ENCODE results near the gene ELMOD1.

ELMOD1 gene

DNA sequence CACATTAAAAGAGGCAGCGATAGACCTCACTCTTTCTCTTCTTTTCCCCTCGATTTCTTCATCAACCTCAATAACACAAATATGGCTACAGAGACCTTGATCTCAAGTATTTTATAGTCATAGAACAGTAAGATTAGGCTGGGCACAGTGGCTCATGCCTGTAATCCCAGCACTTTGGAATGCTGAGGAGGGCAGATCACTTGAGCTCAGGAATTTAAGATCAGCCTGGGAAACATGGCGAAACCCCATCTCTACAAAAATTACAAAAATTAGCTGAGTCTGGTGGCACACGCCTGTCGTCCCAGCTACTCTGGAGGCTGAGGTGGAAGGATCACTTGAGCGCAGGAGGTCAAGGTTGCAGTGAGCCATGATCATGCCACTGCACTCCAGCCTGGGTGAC is 106.3 kb downstream of the ELMOD1 start:
- Histone ChIP-seq H3K27me3 (ENCODE audit: low read depth, low read length) (no peaks in the 10 kb centered on the region), H3K9me3 (ENCODE audit: control insufficient read depth in 1 of 2, low read length in 2 of 2) (no peaks in the 10 kb centered on the region), H3K4me3 (ENCODE audit: low read depth in 1 of 2, low read length in 2 of 2) (no peak overlapping the region), H3K27ac (ENCODE audit: low read length) (no peak overlapping the region), H3K36me3 (ENCODE audit: control insufficient read depth in 1 of 2, insufficient read depth in 2 of 2, low read length in 2 of 2) (no peaks in the 10 kb centered on the region), H3K4me1 (ENCODE audit: control insufficient read depth in 1 of 2, insufficient read depth in 2 of 2, low read length in 2 of 2) (no peaks in the 10 kb centered on the region)

DNA sequence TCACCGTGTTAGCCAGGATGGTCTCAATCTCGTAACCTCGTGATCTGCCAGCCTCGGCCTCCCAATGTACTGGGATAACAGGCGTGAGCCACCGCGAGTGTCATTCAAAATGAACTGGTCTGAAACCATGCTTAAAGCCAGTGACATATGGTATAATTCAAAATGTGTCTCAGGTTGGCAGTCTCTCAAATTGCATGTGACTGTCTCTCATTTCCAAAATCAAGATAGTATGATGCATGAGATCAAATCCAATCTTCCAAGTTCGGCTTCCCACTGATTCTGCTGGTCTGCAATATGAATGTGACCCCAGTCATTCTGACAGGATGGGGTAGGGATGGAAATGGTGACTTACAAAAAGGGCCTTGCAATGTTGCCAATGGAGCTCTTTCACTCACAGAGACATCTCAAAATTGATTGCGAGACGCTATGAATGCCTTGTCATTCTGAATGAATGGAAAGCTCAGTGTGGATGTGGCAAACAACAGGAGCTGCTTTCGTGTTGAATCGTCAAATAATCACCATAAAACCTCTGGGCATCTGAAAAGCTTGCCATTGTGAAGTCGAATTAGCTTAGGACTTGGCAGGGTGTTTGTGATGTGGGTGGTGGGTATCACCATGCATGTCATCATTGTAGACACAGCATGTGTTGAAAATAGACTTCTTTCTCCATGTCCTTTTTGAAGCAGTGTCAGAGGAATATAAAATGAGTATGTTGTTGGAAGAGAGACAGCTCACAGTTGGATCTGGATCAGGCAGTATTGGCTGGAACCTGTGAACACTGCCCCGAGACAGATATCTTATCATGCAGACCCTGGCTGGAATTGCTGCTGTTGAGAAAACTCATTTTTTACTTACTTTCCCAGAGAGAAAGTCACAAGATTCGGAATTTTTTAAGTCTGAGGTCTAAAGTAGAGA is 108.7 kb downstream of the ELMOD1 start:
- H3K27me3 ChIP-seq (ENCODE audit: low read depth, low read length): no peaks in the 10 kb centered on the region
- no peak overlapping the region for H3K27ac ChIP-seq (ENCODE audit: low read length)
- H3K4me1 ChIP-seq (ENCODE audit: control insufficient read depth in 1 of 2, insufficient read depth in 2 of 2, low read length in 2 of 2): no peaks in the 10 kb centered on the region
- no peaks in the 10 kb centered on the region for H3K36me3 ChIP-seq (ENCODE audit: control insufficient read depth in 1 of 2, insufficient read depth in 2 of 2, low read length in 2 of 2)
- no peaks in the 10 kb centered on the region for H3K9me3 ChIP-seq (ENCODE audit: control insufficient read depth in 1 of 2, low read length in 2 of 2)
- no peak overlapping the region for H3K4me3 ChIP-seq (ENCODE audit: low read depth in 1 of 2, low read length in 2 of 2)

- Histone ChIP-seq H3K4me3 (ENCODE audit: low read depth in 1 of 2, low read length in 2 of 2) (no peak overlapping the region), H3K27ac (ENCODE audit: low read length) (no peak overlapping the region), H3K27me3 (ENCODE audit: low read depth, low read length) (no peaks in the 10 kb centered on the region), H3K36me3 (ENCODE audit: control insufficient read depth in 1 of 2, insufficient read depth in 2 of 2, low read length in 2 of 2) (no peaks in the 10 kb centered on the region), H3K4me1 (ENCODE audit: control insufficient read depth in 1 of 2, insufficient read depth in 2 of 2, low read length in 2 of 2) (no peaks in the 10 kb centered on the region), H3K9me3 (ENCODE audit: control insufficient read depth in 1 of 2, low read length in 2 of 2) (no peaks in the 10 kb centered on the region)
Observed at GRCh38 chr11:107702109-107702660, 111.2 kb downstream of the ELMOD1 start.

- H3K4me1 ChIP-seq (ENCODE audit: control insufficient read depth in 1 of 2, insufficient read depth in 2 of 2, low read length in 2 of 2): no peaks in the 10 kb centered on the region
- H3K27me3 ChIP-seq (ENCODE audit: low read depth, low read length): no peaks in the 10 kb centered on the region
- H3K27ac ChIP-seq (ENCODE audit: low read length): no peak overlapping the region
- H3K4me3 ChIP-seq (ENCODE audit: low read depth in 1 of 2, low read length in 2 of 2): no peak overlapping the region
- no peaks in the 10 kb centered on the region for H3K36me3 ChIP-seq (ENCODE audit: control insufficient read depth in 1 of 2, insufficient read depth in 2 of 2, low read length in 2 of 2)
- H3K9me3 ChIP-seq (ENCODE audit: control insufficient read depth in 1 of 2, low read length in 2 of 2): no peaks in the 10 kb centered on the region
Observed at GRCh38 chr11:107702723-107703122, 111.8 kb downstream of the ELMOD1 start.

- no peaks in the 10 kb centered on the region for H3K36me3 ChIP-seq (ENCODE audit: control insufficient read depth in 1 of 2, insufficient read depth in 2 of 2, low read length in 2 of 2)
- no peak overlapping the region for H3K27ac ChIP-seq (ENCODE audit: low read length)
- no peak overlapping the region for H3K4me3 ChIP-seq (ENCODE audit: low read depth in 1 of 2, low read length in 2 of 2)
- H3K4me1 ChIP-seq (ENCODE audit: control insufficient read depth in 1 of 2, insufficient read depth in 2 of 2, low read length in 2 of 2): no peaks in the 10 kb centered on the region
- H3K9me3 ChIP-seq (ENCODE audit: control insufficient read depth in 1 of 2, low read length in 2 of 2): no peaks in the 10 kb centered on the region
- H3K27me3 ChIP-seq (ENCODE audit: low read depth, low read length): no peaks in the 10 kb centered on the region
Observed at GRCh38 chr11:107704451-107704850, 113.5 kb downstream of the ELMOD1 start.

DNA sequence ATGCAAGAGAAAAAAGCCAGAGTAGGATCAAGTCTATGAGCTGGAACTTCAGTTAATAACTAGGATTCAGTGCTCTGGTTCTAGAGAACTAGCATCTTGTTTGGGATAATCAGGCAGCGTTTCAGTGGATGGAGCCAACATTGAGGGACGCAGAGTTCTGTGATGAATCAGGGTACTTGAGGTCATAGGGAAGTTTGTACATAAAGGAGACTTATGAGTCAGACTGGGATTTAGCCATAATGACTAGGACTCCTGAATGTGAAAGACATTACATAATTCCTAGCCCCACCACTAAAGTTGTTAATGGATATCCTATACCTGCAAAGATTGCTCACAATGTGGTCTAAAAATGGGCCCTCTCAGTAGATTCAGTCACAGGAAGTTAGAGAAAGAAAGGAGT is 114.1 kb downstream of the ELMOD1 start:
- no peak overlapping the region for H3K4me3 ChIP-seq (ENCODE audit: low read depth in 1 of 2, low read length in 2 of 2)
- H3K27ac ChIP-seq (ENCODE audit: low read length): no peak overlapping the region

DNA sequence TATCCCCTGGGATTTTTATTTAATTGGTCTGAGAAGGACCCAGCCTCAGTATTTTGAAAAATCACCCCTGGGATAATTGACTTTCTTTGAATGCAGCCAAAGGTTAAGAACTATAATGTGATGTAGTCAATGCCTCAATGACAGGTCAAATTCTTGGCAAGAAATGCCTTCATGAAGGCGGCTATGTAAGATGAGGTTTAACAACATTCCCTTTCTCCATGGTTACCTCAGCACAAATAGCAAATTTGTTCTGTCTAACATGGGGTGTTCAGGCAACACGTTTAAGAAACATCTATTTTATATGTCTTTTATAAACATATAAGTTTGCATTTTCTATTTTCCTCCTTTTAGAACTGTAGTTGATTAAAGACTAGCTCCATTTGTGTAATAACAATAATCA is 115.6 kb downstream of the ELMOD1 start:
- no peaks in the 10 kb centered on the region for H3K27me3 ChIP-seq (ENCODE audit: low read depth, low read length)
- H3K4me1 ChIP-seq (ENCODE audit: control insufficient read depth in 1 of 2, insufficient read depth in 2 of 2, low read length in 2 of 2): no peaks in the 10 kb centered on the region
- H3K9me3 ChIP-seq (ENCODE audit: control insufficient read depth in 1 of 2, low read length in 2 of 2): no peaks in the 10 kb centered on the region
- no peak overlapping the region for H3K27ac ChIP-seq (ENCODE audit: low read length)
- H3K36me3 ChIP-seq (ENCODE audit: control insufficient read depth in 1 of 2, insufficient read depth in 2 of 2, low read length in 2 of 2): no peaks in the 10 kb centered on the region
- no peak overlapping the region for H3K4me3 ChIP-seq (ENCODE audit: low read depth in 1 of 2, low read length in 2 of 2)

More for the DNA sequence above, 114.1 kb downstream of the ELMOD1 start:
- Histone ChIP-seq H3K27me3 (ENCODE audit: low read depth, low read length) (no peaks in the 10 kb centered on the region), H3K9me3 (ENCODE audit: control insufficient read depth in 1 of 2, low read length in 2 of 2) (no peaks in the 10 kb centered on the region), H3K4me1 (ENCODE audit: control insufficient read depth in 1 of 2, insufficient read depth in 2 of 2, low read length in 2 of 2) (no peaks in the 10 kb centered on the region), H3K36me3 (ENCODE audit: control insufficient read depth in 1 of 2, insufficient read depth in 2 of 2, low read length in 2 of 2) (no peaks in the 10 kb centered on the region)

DNA sequence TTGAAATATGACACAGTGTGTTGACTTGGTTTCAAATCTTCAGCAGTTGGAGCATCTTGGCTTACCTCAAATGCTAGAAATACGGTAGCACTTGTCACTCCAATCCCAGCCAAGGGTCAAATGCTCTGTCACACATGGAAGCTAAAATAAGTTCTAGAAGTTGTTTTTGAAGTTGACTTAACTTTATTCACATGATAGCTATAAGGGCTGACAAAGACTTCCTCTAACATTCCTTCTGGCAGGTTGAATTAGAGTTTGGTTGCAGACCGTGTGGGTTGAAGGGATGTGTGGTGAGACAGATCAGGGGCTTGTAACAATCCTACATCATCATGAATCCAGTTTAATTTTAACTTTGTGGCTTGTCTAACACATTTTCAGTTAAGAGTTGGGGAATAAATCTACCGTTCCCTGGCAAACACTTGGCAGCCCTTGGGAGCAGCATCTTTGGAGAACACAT is 116.3 kb downstream of the ELMOD1 start:
- no peaks in the 10 kb centered on the region for H3K9me3 ChIP-seq (ENCODE audit: control insufficient read depth in 1 of 2, low read length in 2 of 2)
- no peaks in the 10 kb centered on the region for H3K4me1 ChIP-seq (ENCODE audit: control insufficient read depth in 1 of 2, insufficient read depth in 2 of 2, low read length in 2 of 2)
- H3K4me3 ChIP-seq (ENCODE audit: low read depth in 1 of 2, low read length in 2 of 2): no peak overlapping the region
- H3K27ac ChIP-seq (ENCODE audit: low read length): no peak overlapping the region
- H3K36me3 ChIP-seq (ENCODE audit: control insufficient read depth in 1 of 2, insufficient read depth in 2 of 2, low read length in 2 of 2): no peaks in the 10 kb centered on the region
- H3K27me3 ChIP-seq (ENCODE audit: low read depth, low read length): no peaks in the 10 kb centered on the region

- Histone ChIP-seq H3K27ac (ENCODE audit: low read length) (no peak overlapping the region), H3K27me3 (ENCODE audit: low read depth, low read length) (no peaks in the 10 kb centered on the region), H3K4me3 (ENCODE audit: low read depth in 1 of 2, low read length in 2 of 2) (no peak overlapping the region), H3K36me3 (ENCODE audit: control insufficient read depth in 1 of 2, insufficient read depth in 2 of 2, low read length in 2 of 2) (no peaks in the 10 kb centered on the region), H3K9me3 (ENCODE audit: control insufficient read depth in 1 of 2, low read length in 2 of 2) (no peaks in the 10 kb centered on the region), H3K4me1 (ENCODE audit: control insufficient read depth in 1 of 2, insufficient read depth in 2 of 2, low read length in 2 of 2) (no peaks in the 10 kb centered on the region)
Observed at GRCh38 chr11:107707807-107708206, 116.9 kb downstream of the ELMOD1 start.

DNA sequence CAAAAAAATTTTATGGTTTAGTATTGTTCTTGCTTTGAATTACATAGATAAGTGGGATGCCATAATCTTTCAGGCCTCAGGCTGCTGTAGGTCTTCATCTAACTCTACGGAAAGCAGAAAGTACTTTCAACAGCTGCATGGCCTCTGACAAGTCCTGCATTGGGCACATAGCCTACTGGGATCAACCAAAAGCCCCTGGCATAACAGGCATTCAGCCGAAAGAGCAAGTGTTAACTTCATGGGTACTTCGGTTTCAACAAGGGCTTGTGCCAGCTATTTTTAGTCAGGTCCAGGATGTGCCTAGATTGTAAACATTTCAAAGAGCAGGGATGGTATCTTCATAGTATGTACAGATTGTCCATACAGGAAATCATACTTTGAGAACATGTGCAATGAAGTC is 117.8 kb downstream of the ELMOD1 start:
- Histone ChIP-seq H3K36me3 (ENCODE audit: control insufficient read depth in 1 of 2, insufficient read depth in 2 of 2, low read length in 2 of 2) (no peaks in the 10 kb centered on the region), H3K4me3 (ENCODE audit: low read depth in 1 of 2, low read length in 2 of 2) (no peak overlapping the region), H3K4me1 (ENCODE audit: control insufficient read depth in 1 of 2, insufficient read depth in 2 of 2, low read length in 2 of 2) (no peaks in the 10 kb centered on the region), H3K27ac (ENCODE audit: low read length) (no peak overlapping the region), H3K27me3 (ENCODE audit: low read depth, low read length) (no peaks in the 10 kb centered on the region), H3K9me3 (ENCODE audit: control insufficient read depth in 1 of 2, low read length in 2 of 2) (no peaks in the 10 kb centered on the region)

- Histone ChIP-seq H3K27me3 (ENCODE audit: low read depth, low read length) (no peaks in the 10 kb centered on the region), H3K27ac (ENCODE audit: low read length) (no peak overlapping the region), H3K4me3 (ENCODE audit: low read depth in 1 of 2, low read length in 2 of 2) (no peak overlapping the region), H3K36me3 (ENCODE audit: control insufficient read depth in 1 of 2, insufficient read depth in 2 of 2, low read length in 2 of 2) (no peaks in the 10 kb centered on the region), H3K9me3 (ENCODE audit: control insufficient read depth in 1 of 2, low read length in 2 of 2) (no peaks in the 10 kb centered on the region), H3K4me1 (ENCODE audit: control insufficient read depth in 1 of 2, insufficient read depth in 2 of 2, low read length in 2 of 2) (no peaks in the 10 kb centered on the region)
Observed at GRCh38 chr11:107710301-107710700, 119.4 kb downstream of the ELMOD1 start.

Measured in muscle layer of duodenum (tissue), 2 donors.